ENCODE data around the gene GRIK3. TPM values are rescaled to one million over a fixed set of nuclear protein-coding genes. Genes with fewer than 3 reads are reported as not detected.

GRIK3 gene
- total RNA-seq, 6 experiments from 2014 or later = 0.07 TPM; not detected in 5

GRCh38 chr1:37001703-37002102 is 32.6 kb downstream of the GRIK3 start:
- Histone ChIP-seq H3K4me1 (no peaks in the 10 kb centered on the region), H3K27me3 (no peaks in the 10 kb centered on the region), H3K9me3 (no peaks in the 10 kb centered on the region), H3K4me3 (no peak overlapping the region), H3K36me3 (no peaks in the 10 kb centered on the region), H3K27ac (no peak overlapping the region)
- no peak for DNase-seq
- TF ChIP-seq CTCF (IDR thresholded peaks at IDR 0.05) (no peak), POLR2A (IDR thresholded peaks at IDR 0.05) (no peak)
- intact Hi-C loops (cut with DNase I) = no loop called here
- 10% methylated on average over 2 of the region's 2 CpGs for WGBS (ENCODE audit: insufficient coverage, low coverage, low lambda C conversion rate, missing lambda C conversion rate)
- ATAC-seq = no peak

GRCh38 chr1:36996106-36996505 is 38.2 kb downstream of the GRIK3 start:
- no peaks in the 10 kb centered on the region for H3K4me1 ChIP-seq

GRCh38 chr1:36994868-36995267 is 39.4 kb downstream of the GRIK3 start:
- Histone ChIP-seq H3K27me3 (no peaks in the 10 kb centered on the region), H3K36me3 (no peaks in the 10 kb centered on the region), H3K27ac (no peak overlapping the region), H3K9me3 (no peaks in the 10 kb centered on the region), H3K4me1 (no peaks in the 10 kb centered on the region), H3K4me3 (no peak overlapping the region)
- no peak for ATAC-seq
- no peak for DNase-seq
- intact Hi-C loops (cut with DNase I) = no loop called here
- WGBS (ENCODE audit: insufficient coverage, low coverage, low lambda C conversion rate, missing lambda C conversion rate) = 36% methylated on average over 7 of the region's 8 CpGs
- TF ChIP-seq POLR2A (IDR thresholded peaks at IDR 0.05) (no peak), CTCF (IDR thresholded peaks at IDR 0.05) (no peak)

More at GRCh38 chr1:36996106-36996505, 38.2 kb downstream of the GRIK3 start:
- DNase-seq (no peak), ATAC-seq (no peak)
- Histone ChIP-seq H3K36me3 (no peaks in the 10 kb centered on the region), H3K4me3 (no peak overlapping the region), H3K27ac (no peak overlapping the region), H3K9me3 (no peaks in the 10 kb centered on the region), H3K27me3 (no peaks in the 10 kb centered on the region)
- TF ChIP-seq CTCF (IDR thresholded peaks at IDR 0.05) = no peak
- intact Hi-C loops (cut with DNase I) = no loop called here
- 64% methylated on average over 7 of the region's 7 CpGs for WGBS (ENCODE audit: insufficient coverage, low coverage, low lambda C conversion rate, missing lambda C conversion rate)

GRCh38 chr1:36994294-36994693 is 40.0 kb downstream of the GRIK3 start:
- no peak overlapping the region for H3K27ac ChIP-seq
- ATAC-seq (no peak), DNase-seq (no peak)
- H3K4me1 ChIP-seq = no peaks in the 10 kb centered on the region
- WGBS (ENCODE audit: insufficient coverage, low coverage, low lambda C conversion rate, missing lambda C conversion rate) = 69% methylated on average over 2 of the region's 2 CpGs
- no peak overlapping the region for H3K4me3 ChIP-seq
- TF ChIP-seq CTCF (IDR thresholded peaks at IDR 0.05) (no peak), POLR2A (IDR thresholded peaks at IDR 0.05) (no peak)
- H3K9me3 ChIP-seq = no peaks in the 10 kb centered on the region
- intact Hi-C loops (cut with DNase I) = no loop called here
- H3K36me3 ChIP-seq = no peaks in the 10 kb centered on the region
- no peaks in the 10 kb centered on the region for H3K27me3 ChIP-seq

Data from right lobe of liver (tissue), 6 donors.